HCT116 (cell line): ENCODE measurements around the gene MAOA. TPM values are rescaled to one million over a fixed set of nuclear protein-coding genes. Genes with fewer than 3 reads are reported as not detected.

Experiments
- ATAC-seq: fragments of 200-7000 bp; cut with Tn5 transposase; 2 replicates; pipeline ENCODE4 v1.9.1; 2020; ENCODE audit warnings: mild to moderate bottlenecking, moderate library complexity
- BruUV-seq: library from RNA; stranded (reverse); fragments of 400-500 nt; replicated peaks from 2 replicates; lab custom pipeline; 2021; lab: Mats Ljungman, UMichigan
- CTCF ChIA-PET: fragments of 300-600 bp; sonication (Branson Sonifier 250); formaldehyde crosslinking; loops from one replicate; lab custom pipeline; 2021; ENCODE audit warnings: antibody characterized with exemption; lab: Charles Lee
- POLR2A ChIA-PET: fragments of 300-600, 350-600 bp; sonication (Branson Sonifier 250); formaldehyde crosslinking; loops from one replicate; lab custom pipeline; 2021; ENCODE audit warnings: antibody characterized with exemption; lab: Charles Lee
- RAD21 ChIA-PET, 2 experiments: fragments of 300-600 bp; sonication (Branson Sonifier 250); formaldehyde crosslinking; loops; one replicate each; lab custom pipeline; 2023; ENCODE audit warnings: low total read pairs in 2 of 2; ENCODE audit not compliant: uncharacterized antibody in 2 of 2, unreplicated experiment in 2 of 2, low non-redundant PET in 1 of 2; lab: Charles Lee
- DNase-seq: peaks from one replicate; pipeline ENCODE4 v3.0.0-alpha.2; 2010; ENCODE audit warnings: low read depth, low spot score
- H2AFZ ChIP-seq: fragments of 200-600 bp; shearing (Covaris generic), sonication (generic); 2 replicates; pipeline ENCODE4 v1.6.1; 2017; ENCODE audit warnings: low read depth, mixed run types, mixed read lengths, antibody characterized with exemption, low read length; ENCODE audit not compliant: poor library complexity, severe bottlenecking
- H3K27ac ChIP-seq: 2 replicates; pipeline ENCODE4 v1.5.1; 2012; ENCODE audit warnings: low read depth, low read length
- H3K27me3 ChIP-seq: fragments of 200-600 bp; sonication (generic); 2 replicates; pipeline ENCODE4 v1.6.1; 2016; ENCODE audit warnings: mixed run types, low read length, mixed read lengths; ENCODE audit not compliant: insufficient read depth
- H3K36me3 ChIP-seq, 2 experiments: fragments of 200-500 bp in 1 of 2; fragments of 200-600 bp in 1 of 2; sonication (Bioruptor generic) in 1 of 2; sonication (generic) in 1 of 2; 2 replicates each; pipeline versions ENCODE4 v1.5.1 to v1.6.1; 2014 to 2016; ENCODE audit warnings: low read length in 2 of 2, inconsistent platforms in 1 of 2, mixed read lengths in 1 of 2, mixed run types in 1 of 2; ENCODE audit not compliant: insufficient read depth in 2 of 2, control insufficient read depth in 1 of 2
- H3K4me1 ChIP-seq, 2 experiments: fragments of 200-600 bp in 1 of 2; sonication (generic) in 1 of 2; 2 replicates each; pipeline versions ENCODE4 v1.5.1 to v1.6.1; 2012 to 2017; ENCODE audit warnings: low read length in 2 of 2, inconsistent platforms in 1 of 2, mild to moderate bottlenecking in 1 of 2, mixed read lengths in 1 of 2, mixed run types in 1 of 2, moderate library complexity in 1 of 2; ENCODE audit not compliant: insufficient read depth in 2 of 2, control insufficient read depth in 1 of 2
- H3K4me2 ChIP-seq: fragments of 200-600 bp; sonication (generic); 2 replicates; pipeline ENCODE4 v1.6.1; 2017; ENCODE audit warnings: mixed run types, low read length, mixed read lengths
- H3K4me3 ChIP-seq, 2 experiments: fragments of 200-600 bp in 1 of 2; sonication (generic) in 1 of 2; replicated peaks in 1 of 2; 2 replicates each; pipeline ENCODE4 v1.5.1; 2011 to 2016; ENCODE audit warnings: low read length in 2 of 2, control low read depth in 1 of 2, low read depth in 1 of 2, mild to moderate bottlenecking in 1 of 2, mixed read lengths in 1 of 2, mixed run types in 1 of 2
- H3K79me2 ChIP-seq: fragments of 200-600 bp; sonication (generic); 2 replicates; pipeline ENCODE4 v1.6.1; 2017; ENCODE audit warnings: mild to moderate bottlenecking, mixed run types, low read length, moderate library complexity, mixed read lengths; ENCODE audit not compliant: insufficient read depth
- H3K9ac ChIP-seq: fragments of 200-600 bp; sonication (generic); 2 replicates; pipeline ENCODE4 v1.6.1; 2016; ENCODE audit warnings: low read length, mixed read lengths
- H3K9me2 ChIP-seq: fragments of 200-600 bp; sonication (generic), shearing (Covaris generic); 2 replicates; pipeline ENCODE4 v1.6.1; 2017; ENCODE audit warnings: mixed run types, mild to moderate bottlenecking, moderate library complexity; ENCODE audit not compliant: insufficient read depth
- H3K9me3 ChIP-seq, 2 experiments: fragments of 200-500 bp in 1 of 2; fragments of 200-600 bp in 1 of 2; sonication (Bioruptor generic) in 1 of 2; sonication (generic) in 1 of 2; 2 replicates each; pipeline ENCODE4 v1.6.1; 2014 to 2017; ENCODE audit warnings: low read length in 2 of 2, mixed read lengths in 2 of 2, inconsistent platforms in 1 of 2, low read depth in 1 of 2, mild to moderate bottlenecking in 1 of 2, mixed run types in 1 of 2, moderate library complexity in 1 of 2; ENCODE audit not compliant: control insufficient read depth in 1 of 2, insufficient read depth in 1 of 2
- H4K20me1 ChIP-seq: fragments of 200-600 bp; sonication (generic), shearing (Covaris generic); 2 replicates; pipeline ENCODE4 v1.6.1; 2017; ENCODE audit warnings: mixed run types, mild to moderate bottlenecking, moderate library complexity; ENCODE audit not compliant: insufficient read depth
- CBX3 ChIP-seq: IDR thresholded peaks from 2 replicates; pipeline ENCODE4 v1.6.1; 2012; ENCODE audit warnings: low read depth
- CTCF ChIP-seq, 3 experiments: fragments of 200-600 bp in 1 of 3; sonication (generic) in 1 of 3; IDR thresholded peaks in 2 of 3; conservative IDR thresholded peaks in 1 of 3; 2 replicates each; pipeline ENCODE4 v1.5.1; 2012 to 2017; ENCODE audit warnings: low read depth in 2 of 3, low read length in 2 of 3, antibody characterized with exemption in 1 of 3, borderline replicate concordance in 1 of 3, control low read depth in 1 of 3, mild to moderate bottlenecking in 1 of 3, mixed read lengths in 1 of 3, mixed run types in 1 of 3, moderate library complexity in 1 of 3; ENCODE audit not compliant: insufficient read depth in 1 of 3
- EZH2 ChIP-seq: fragments of 200-600 bp; sonication (generic); IDR thresholded peaks from 2 replicates; pipeline ENCODE4 v1.6.1; 2017; ENCODE audit warnings: antibody characterized with exemption, mixed run types
- EZH2phosphoT487 ChIP-seq: fragments of 200-600 bp; IDR thresholded peaks from 2 replicates; pipeline ENCODE4 v1.6.1; 2018; ENCODE audit warnings: antibody characterized with exemption, borderline replicate concordance
- FOSL1 ChIP-seq: IDR thresholded peaks from 2 replicates; pipeline ENCODE4 v1.6.1; 2012; ENCODE audit warnings: low read depth
- TCF7L2 ChIP-seq: IDR thresholded peaks from 2 replicates; pipeline ENCODE4 v1.7.0; 2011; ENCODE audit warnings: borderline replicate concordance, inconsistent platforms; ENCODE audit not compliant: insufficient read depth, insufficient read length; ENCODE audit errors: extremely low read depth
- YY1 ChIP-seq: IDR thresholded peaks from 2 replicates; pipeline ENCODE4 v1.6.1; 2011; ENCODE audit warnings: low read length, low read depth, moderate library complexity, mild to moderate bottlenecking; ENCODE audit not compliant: insufficient replicate concordance; ENCODE audit errors: extremely low read depth
- ZBTB33 ChIP-seq: IDR thresholded peaks from 2 replicates; pipeline ENCODE4 v1.6.1; 2011; ENCODE audit warnings: mild to moderate bottlenecking, low read length, moderate library complexity; ENCODE audit not compliant: insufficient replicate concordance; ENCODE audit errors: extremely low read depth
- ZFX ChIP-seq: fragments of 450-650 bp; IDR thresholded peaks from 2 replicates; pipeline ENCODE4 v1.6.1; 2017
- ZNF274 ChIP-seq: fragments of 200-500 bp; sonication (Bioruptor generic); IDR thresholded peaks from 2 replicates; pipeline ENCODE4 v1.6.1; 2014; ENCODE audit warnings: mild to moderate bottlenecking, low read depth, low read length, inconsistent platforms
- intact Hi-C: fragments of 100-400 bp; cut with micrococcal nuclease; formaldehyde crosslinking; loops from 2 replicates; pipeline ENCODE4 v1.10.0; 2022
- total RNA-seq: library from RNA; stranded (reverse); gene quantifications from one replicate; pipeline ENCODE4 v1.2.1, GENCODE V29; 2021; ENCODE audit not compliant: unreplicated experiment

Gene MAOA
- total RNA-seq, 1 experiment from 2014 or later = 13.6 TPM

GRCh38 chrX:43741843-43742573 is 85.9 kb downstream of the MAOA start:
- DNase-seq = no peak
- H3K79me2 ChIP-seq = no peaks in the 10 kb centered on the region
- no peaks in the 10 kb centered on the region for H4K20me1 ChIP-seq
- intact Hi-C loops = no loop called here
- no peak overlapping the region for H2AFZ ChIP-seq
- no peaks in the 10 kb centered on the region for H3K4me1 ChIP-seq
- no peak overlapping the region for H3K4me2 ChIP-seq
- no peaks in the 10 kb centered on the region for H3K9me2 ChIP-seq
- no peaks in the 10 kb centered on the region; a peak in 1 of 4 replicates for H3K36me3 ChIP-seq
- no peak overlapping the region for H3K27ac ChIP-seq
- no TSS peak for BruUV-seq
- POLR2A ChIA-PET = no interaction called here
- ATAC-seq = no peak
- H3K9ac ChIP-seq = no peak overlapping the region
- H3K27me3 ChIP-seq = no peaks in the 10 kb centered on the region
- no peaks in the 10 kb centered on the region for H3K9me3 ChIP-seq
- RAD21 ChIA-PET = no interaction called here
- TF ChIP-seq ZBTB33 = no peak
- TF ChIP-seq EZH2 = no peak
- no peak for TF ChIP-seq FOSL1
- no peak for TF ChIP-seq TCF7L2
- no peak for TF ChIP-seq CTCF (IDR thresholded peaks at IDR 0.05 in 2 of 3, conservative IDR thresholded peaks at IDR 0.05 in 1 of 3; ENCODE audit: borderline replicate concordance in 1 of 3, insufficient read depth in 1 of 3, low read depth in 2 of 3, low read length in 2 of 3)
- TF ChIP-seq EZH2phosphoT487 = no peak
- TF ChIP-seq ZFX = no peak
- TF ChIP-seq ZNF274 = no peak
- no peak for TF ChIP-seq YY1
- no peak for TF ChIP-seq CBX3
- H3K4me3 ChIP-seq = no peak overlapping the region
- CTCF ChIA-PET = no interaction called here
